PFSK-1 (cell line): Measurements from ENCODE around the gene PID1.

Source experiments
- POLR2AphosphoS5 ChIP-seq: IDR thresholded peaks from 2 replicates; pipeline ENCODE4 v1.6.1; 2012; ENCODE audit warnings: low read depth, mild to moderate bottlenecking, control low read depth, low read length, moderate library complexity
- SIN3A ChIP-seq: IDR thresholded peaks from 2 replicates; pipeline ENCODE4 v1.6.1; 2012; ENCODE audit warnings: mild to moderate bottlenecking, low read length, moderate library complexity, borderline replicate concordance; ENCODE audit not compliant: insufficient read depth
- TAF1 ChIP-seq: IDR thresholded peaks from 2 replicates; pipeline ENCODE4 v1.6.1; 2012; ENCODE audit warnings: low read length, control low read depth, borderline replicate concordance; ENCODE audit not compliant: insufficient read depth

- TF ChIP-seq TAF1 (no peak), POLR2AphosphoS5 (no peak), SIN3A (no peak)
Measured at GRCh38 chr2:229083606-229084340, 187.3 kb downstream of the PID1 start.
